Erythroblast (primary cell): ENCODE results near the gene LRRC47.

Experiments
- GATA1 ChIP-seq: IDR thresholded peaks from 2 replicates; pipeline ENCODE4 v1.6.1; 2011; ENCODE audit warnings: low read depth, mild to moderate bottlenecking, control low read depth, low read length, moderate library complexity
- POLR2A ChIP-seq: IDR thresholded peaks from 2 replicates; pipeline ENCODE4 v1.6.1; 2011; ENCODE audit warnings: mild to moderate bottlenecking, low read length

DNA sequence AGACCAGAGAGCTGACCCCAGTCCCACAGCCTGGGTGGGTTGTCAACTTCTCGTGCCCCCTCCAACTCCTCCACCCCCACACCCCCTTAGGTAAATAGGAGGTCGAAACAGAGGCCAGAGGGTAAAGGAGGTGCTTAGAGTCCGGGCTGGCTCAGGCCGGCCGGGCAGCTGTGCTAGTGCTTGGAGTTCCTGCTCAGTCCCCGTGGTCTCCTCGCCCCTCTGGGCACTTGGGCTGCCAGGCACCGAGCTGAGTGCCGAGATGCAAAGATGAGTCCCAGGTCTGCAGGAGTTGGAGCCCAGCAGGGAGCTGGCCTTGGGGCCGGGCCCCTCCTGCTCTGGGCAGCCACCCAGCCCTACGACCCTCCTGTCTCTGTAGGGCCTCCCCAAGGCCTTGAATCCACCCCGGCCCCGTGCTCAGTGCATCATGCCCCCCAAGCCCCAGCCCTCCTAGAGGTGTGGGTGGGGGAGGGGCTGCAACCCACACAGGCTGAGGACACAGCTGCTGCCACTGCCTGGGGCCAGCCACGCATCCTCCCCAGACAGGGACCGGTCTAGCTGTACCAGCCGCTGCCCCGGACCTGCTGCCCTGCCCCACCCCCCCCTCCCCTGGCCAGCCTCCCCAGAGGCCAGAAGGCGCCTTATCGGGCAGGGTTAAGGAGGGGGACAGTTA, 21.9 kb downstream of the LRRC47 start:
- TF ChIP-seq POLR2A (peak; percentile 30), GATA1 (no peak)
